GM12874 (cell line): ENCODE data around the gene NMNAT2.

ENCODE experiments used
- TF ChIP-seq, protein P1 (sequence below): IDR thresholded peaks from 2 replicates; pipeline ENCODE4 v1.5.1; 2011; ENCODE audit warnings: low read depth, mild to moderate bottlenecking, control low read depth, low read length, moderate library complexity; ENCODE audit not compliant: insufficient read depth

NMNAT2 gene

GRCh38 chr1:183263886-183264602, 154.1 kb downstream of the NMNAT2 start:
- TF ChIP-seq, protein P1, sequence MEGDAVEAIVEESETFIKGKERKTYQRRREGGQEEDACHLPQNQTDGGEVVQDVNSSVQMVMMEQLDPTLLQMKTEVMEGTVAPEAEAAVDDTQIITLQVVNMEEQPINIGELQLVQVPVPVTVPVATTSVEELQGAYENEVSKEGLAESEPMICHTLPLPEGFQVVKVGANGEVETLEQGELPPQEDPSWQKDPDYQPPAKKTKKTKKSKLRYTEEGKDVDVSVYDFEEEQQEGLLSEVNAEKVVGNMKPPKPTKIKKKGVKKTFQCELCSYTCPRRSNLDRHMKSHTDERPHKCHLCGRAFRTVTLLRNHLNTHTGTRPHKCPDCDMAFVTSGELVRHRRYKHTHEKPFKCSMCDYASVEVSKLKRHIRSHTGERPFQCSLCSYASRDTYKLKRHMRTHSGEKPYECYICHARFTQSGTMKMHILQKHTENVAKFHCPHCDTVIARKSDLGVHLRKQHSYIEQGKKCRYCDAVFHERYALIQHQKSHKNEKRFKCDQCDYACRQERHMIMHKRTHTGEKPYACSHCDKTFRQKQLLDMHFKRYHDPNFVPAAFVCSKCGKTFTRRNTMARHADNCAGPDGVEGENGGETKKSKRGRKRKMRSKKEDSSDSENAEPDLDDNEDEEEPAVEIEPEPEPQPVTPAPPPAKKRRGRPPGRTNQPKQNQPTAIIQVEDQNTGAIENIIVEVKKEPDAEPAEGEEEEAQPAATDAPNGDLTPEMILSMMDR: no peak

DNA sequence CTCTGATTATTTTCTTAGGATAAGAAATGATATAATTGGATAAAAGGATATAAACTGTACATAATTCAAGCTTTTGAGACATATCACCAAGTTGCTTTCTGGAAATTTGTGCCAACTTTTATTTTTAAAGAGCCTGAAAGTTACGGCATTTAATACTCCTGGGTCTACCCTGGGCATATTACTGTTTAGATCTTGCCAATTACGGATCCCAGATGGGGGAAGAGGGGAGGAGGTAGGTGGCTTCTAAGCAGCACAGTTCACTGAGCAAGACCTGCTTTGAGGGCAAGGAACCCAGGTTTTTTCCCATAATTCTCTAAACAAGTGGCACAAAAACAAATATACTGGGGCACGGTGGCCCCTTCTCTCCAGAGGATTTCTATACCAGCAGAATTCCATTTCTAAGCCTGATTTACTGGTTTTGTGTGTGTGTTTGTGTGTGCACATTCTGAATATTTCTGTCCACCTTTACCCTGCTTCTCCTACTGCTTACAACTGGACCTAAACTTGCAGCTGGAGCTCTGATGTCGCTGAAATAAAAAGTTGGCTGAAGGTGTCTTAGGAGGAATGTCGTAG, 155.5 kb downstream of the NMNAT2 start:
- TF ChIP-seq, protein P1: no peak

DNA sequence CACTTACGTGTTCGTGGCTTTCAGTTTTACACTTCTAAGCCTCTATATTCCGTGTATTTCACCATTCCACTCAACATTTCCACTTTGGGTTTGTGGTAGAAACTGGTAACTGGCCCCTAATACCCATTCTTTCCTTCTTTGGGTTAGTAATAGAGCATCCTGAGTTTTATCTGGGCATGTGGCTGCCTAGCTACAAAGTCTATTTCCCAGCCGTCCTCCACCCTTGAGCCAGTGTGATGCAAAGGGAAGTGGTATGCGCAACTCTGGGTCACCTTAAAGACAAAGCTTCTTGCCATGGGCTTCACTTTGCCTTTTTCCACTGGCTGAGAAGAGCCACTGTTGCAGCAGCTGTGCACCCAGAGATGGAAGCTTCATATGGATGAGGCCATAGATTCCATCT, 158.3 kb downstream of the NMNAT2 start:
- TF ChIP-seq, protein P1: no peak

DNA sequence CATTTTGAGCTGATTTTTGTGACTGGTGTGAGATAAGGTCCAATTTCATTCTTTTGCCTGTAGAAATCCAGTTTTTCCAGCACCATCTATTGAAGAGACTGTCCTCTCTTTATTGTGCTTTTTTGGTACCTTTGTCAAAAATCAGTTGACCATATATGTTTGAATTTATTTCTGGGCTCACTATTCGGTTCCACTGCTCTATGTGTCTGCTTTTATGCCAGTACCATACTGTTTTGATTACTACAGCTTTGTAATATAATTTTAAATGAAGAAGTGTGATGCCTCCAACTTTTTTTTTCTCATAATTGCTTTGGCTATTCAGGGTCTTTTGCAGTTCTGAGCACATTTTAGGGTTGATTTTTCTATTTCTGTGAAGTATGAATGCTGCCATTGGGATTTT, 163.1 kb downstream of the NMNAT2 start:
- TF ChIP-seq, protein P1: no peak

- TF ChIP-seq, protein P1: no peak
Observed at GRCh38 chr1:183251959-183252450, 166.2 kb downstream of the NMNAT2 start.

GRCh38 chr1:183251101-183251958, 166.8 kb downstream of the NMNAT2 start:
- TF ChIP-seq, protein P1: no peak

DNA sequence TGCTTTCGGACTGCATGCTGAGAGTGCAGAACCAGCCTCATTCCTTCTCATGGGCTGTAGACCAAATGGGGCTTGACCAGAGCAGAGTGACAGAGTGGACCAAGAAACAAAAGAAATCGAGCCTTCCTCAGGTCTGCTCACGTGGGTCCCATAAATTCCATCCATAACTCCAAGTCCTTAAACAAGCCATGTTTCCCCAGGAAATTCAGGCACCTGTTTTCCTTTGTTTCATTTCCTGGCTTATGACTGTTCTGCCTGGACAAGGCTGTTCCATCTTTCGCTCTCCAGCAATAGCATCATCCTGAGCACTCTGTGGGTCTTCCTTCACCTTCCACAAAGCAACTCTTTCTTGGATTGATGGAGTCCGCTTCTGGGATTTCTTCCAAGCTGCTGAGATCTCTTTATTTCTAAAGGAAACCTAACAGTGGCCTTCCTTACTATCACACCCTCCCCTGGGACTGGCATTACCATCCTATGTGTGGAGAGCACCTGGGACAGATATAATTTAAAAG, 168.2 kb downstream of the NMNAT2 start:
- TF ChIP-seq, protein P1: no peak
